ENCODE results near the gene PTPRU.

PTPRU gene

DNA sequence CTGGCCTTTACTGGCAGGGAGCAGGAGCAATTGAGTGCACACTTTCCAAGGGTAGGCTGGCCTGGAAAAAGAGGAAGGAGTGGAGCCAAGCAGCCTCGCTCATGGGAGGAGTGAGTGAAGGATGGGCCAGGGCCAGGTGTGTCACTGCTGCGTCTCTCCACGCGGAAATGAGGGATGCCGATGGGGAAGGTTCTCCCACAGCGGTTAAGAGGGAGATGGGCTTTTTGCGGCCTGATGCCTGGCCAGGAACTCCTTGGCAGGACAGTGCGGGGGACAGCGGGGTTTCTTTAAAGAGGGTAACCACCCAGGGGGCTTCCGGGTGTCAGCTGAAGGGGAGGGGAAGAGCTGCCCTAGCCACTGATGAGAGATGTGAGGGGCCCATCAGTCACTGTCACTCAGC lies 82.4 kb downstream of the PTPRU start:
- Histone ChIP-seq H3K36me3 (ENCODE audit: control insufficient read depth, insufficient read depth, low read length) (peaks cover 40% of the 10 kb centered on the region), H3K4me3 (ENCODE audit: extremely low read depth, insufficient read depth, low read length, poor library complexity, severe bottlenecking) (no peak overlapping the region), H3K9me3 (ENCODE audit: control insufficient read depth, low read length) (no peaks in the 10 kb centered on the region), H3K4me1 (ENCODE audit: control insufficient read depth, insufficient read depth, low read length, poor library complexity, severe bottlenecking) (no peaks in the 10 kb centered on the region), H3K27ac (ENCODE audit: low read depth, low read length, severe bottlenecking) (no peak overlapping the region)
- WGBS, 2 experiments (ENCODE audit: insufficient coverage in 2 of 2) = 85 to 94% methylated on average over 8 to 10 of the region's 10 CpGs

DNA sequence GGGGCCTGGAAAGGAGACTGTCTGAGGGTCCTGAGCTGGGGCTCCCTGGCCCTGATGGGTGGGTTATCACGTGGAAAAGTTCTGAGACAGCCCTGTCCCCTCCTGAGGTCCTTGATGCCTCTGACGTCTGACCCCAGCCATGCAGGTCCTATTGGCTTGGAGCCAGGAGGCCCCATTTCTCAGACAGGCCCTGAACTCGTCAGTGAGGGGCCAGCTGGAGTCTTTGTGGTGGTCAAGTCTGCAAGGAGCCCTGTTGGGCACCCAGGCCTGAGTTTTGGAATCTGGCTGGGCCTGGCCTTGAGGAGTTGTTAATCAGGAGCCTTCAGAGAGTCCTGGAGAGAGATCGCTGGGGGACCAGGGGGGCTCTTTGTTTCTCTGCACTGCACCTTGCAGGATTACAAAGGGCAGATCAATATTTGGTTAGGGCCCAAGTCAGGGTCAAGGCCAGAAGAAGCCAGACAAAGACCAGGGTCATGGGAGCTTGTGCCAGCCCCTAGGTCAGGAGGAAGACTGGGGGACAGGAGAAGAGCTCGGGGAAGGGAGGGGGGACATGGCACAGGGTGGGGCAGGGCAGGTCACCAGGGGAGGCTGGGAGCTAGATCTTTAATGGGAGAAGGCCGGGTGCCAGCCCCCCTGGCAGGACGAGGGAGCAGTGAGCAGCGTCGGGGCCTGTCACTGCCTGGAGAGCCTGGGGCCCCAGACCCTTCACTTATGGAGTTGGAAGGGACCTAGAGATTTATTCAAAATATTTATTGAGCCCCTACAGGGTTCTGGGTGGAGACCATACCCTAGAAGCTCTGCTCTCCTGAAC lies 83.2 kb downstream of the PTPRU start:
- no peaks in the 10 kb centered on the region for H3K4me1 ChIP-seq (ENCODE audit: control insufficient read depth, insufficient read depth, low read length, poor library complexity, severe bottlenecking)
- H3K36me3 ChIP-seq (ENCODE audit: control insufficient read depth, insufficient read depth, low read length) = peaks cover 32% of the 10 kb centered on the region
- no peak overlapping the region for H3K27ac ChIP-seq (ENCODE audit: low read depth, low read length, severe bottlenecking)
- no peaks in the 10 kb centered on the region for H3K9me3 ChIP-seq (ENCODE audit: control insufficient read depth, low read length)
- 89% methylated on average over 8 to 9 of the region's 9 CpGs for WGBS, 2 experiments (ENCODE audit: insufficient coverage in 2 of 2)
- no peak overlapping the region for H3K4me3 ChIP-seq (ENCODE audit: extremely low read depth, insufficient read depth, low read length, poor library complexity, severe bottlenecking)

DNA sequence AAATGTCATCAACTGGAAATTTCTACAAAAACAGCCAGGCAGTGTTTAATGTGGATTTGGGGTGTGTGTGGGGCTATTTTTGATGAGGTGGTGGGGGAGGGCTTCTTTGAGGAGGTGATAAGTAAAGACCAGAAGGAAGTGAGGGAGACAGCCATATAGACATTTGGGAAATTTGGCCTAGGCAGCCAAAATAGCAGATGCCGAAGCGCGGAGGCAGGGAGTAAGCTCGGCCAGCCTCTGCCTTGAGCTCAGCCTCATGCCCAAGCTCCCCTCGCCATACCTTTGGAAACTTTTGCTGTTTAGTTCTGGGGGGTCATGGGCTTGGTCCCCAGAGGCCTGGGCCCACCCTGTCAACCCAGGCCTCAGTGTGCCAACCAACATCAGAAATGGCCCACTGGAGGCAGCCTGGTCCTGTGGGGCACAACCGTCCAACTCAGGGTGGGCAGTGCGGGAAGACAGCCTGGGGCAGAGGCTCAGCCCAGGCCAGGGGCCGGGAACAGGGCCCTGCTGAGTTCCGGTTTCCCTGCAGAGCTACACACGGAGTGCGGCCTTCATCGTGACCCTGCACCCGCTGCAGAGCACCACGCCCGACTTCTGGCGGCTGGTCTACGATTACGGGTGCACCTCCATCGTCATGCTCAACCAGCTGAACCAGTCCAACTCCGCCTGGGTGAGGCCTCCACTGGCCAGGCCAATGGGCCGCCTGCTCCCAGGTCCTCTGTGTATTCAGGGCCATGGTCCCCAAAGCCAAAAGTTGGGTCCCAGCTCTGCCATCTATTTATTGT lies 84.0 kb downstream of the PTPRU start:
- 96 to 97% methylated on average over 19 to 20 of the region's 21 CpGs for WGBS, 2 experiments (ENCODE audit: insufficient coverage in 2 of 2)
- no peaks in the 10 kb centered on the region for H3K4me1 ChIP-seq (ENCODE audit: control insufficient read depth, insufficient read depth, low read length, poor library complexity, severe bottlenecking)
- H3K9me3 ChIP-seq (ENCODE audit: control insufficient read depth, low read length) = no peaks in the 10 kb centered on the region
- H3K36me3 ChIP-seq (ENCODE audit: control insufficient read depth, insufficient read depth, low read length) = peaks cover 28% of the 10 kb centered on the region
- no peak overlapping the region for H3K27ac ChIP-seq (ENCODE audit: low read depth, low read length, severe bottlenecking)
- no peak overlapping the region for H3K4me3 ChIP-seq (ENCODE audit: extremely low read depth, insufficient read depth, low read length, poor library complexity, severe bottlenecking)

DNA sequence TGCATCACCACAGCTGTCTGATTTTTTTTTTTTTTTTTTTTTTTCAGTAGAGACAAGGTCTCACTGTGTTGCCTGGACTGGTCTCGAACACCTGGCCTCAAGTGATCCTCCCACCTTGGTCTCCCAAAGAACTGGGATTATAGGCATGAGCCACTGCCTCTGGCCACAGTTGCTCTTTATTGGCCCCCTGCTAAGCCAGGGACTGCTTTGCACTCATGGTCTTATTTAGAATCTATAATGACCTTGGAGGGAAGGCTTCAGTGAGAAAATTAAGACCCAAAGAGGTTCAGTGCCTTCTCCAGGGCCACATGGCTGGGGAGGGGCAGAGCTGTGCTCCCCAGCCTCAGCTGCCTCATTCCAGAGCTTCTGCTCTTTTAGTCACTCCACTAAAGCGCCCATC lies 84.9 kb downstream of the PTPRU start:
- WGBS, 2 experiments (ENCODE audit: insufficient coverage in 2 of 2) = 100% methylated on average over 1 of the region's 2 CpGs
- no peak overlapping the region for H3K27ac ChIP-seq (ENCODE audit: low read depth, low read length, severe bottlenecking)

DNA sequence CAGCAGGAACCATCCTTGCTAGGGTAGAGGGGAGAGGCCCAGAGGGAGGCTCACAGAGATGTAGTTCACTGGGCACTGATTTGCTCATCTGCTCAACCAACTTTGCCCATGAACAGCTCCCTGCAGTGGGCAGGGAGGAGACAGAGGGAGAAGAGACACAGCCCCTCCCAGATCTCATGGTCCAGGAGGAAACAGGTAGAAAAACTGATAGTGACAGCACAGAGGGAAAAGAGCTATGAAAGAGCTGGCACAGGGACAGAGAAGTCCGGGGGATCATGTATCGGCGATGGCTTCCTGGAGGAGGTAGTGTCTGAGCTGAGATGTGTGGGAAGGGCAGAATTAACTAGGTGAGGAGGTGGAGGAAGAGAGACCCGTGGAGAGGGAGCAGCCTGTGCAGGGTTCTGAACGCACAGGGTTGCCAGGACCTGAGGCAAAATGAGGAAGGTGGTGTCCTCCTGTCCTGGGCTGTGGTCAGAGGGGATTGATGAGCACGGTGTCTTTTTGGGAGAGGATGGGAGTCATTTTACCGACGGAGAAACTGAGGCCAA lies 85.9 kb downstream of the PTPRU start:
- H3K9me3 ChIP-seq (ENCODE audit: control insufficient read depth, low read length) = no peaks in the 10 kb centered on the region
- no peak overlapping the region for H3K4me3 ChIP-seq (ENCODE audit: extremely low read depth, insufficient read depth, low read length, poor library complexity, severe bottlenecking)
- H3K27ac ChIP-seq (ENCODE audit: low read depth, low read length, severe bottlenecking) = no peak overlapping the region
- H3K36me3 ChIP-seq (ENCODE audit: control insufficient read depth, insufficient read depth, low read length) = peaks cover 22% of the 10 kb centered on the region
- 86% methylated on average over 8 of the region's 8 CpGs for WGBS, 2 experiments (ENCODE audit: insufficient coverage in 2 of 2)
- H3K4me1 ChIP-seq (ENCODE audit: control insufficient read depth, insufficient read depth, low read length, poor library complexity, severe bottlenecking) = no peaks in the 10 kb centered on the region

More for the DNA sequence above, 84.9 kb downstream of the PTPRU start:
- Histone ChIP-seq H3K36me3 (ENCODE audit: control insufficient read depth, insufficient read depth, low read length) (peaks cover 24% of the 10 kb centered on the region), H3K9me3 (ENCODE audit: control insufficient read depth, low read length) (no peaks in the 10 kb centered on the region), H3K4me3 (ENCODE audit: extremely low read depth, insufficient read depth, low read length, poor library complexity, severe bottlenecking) (no peak overlapping the region), H3K4me1 (ENCODE audit: control insufficient read depth, insufficient read depth, low read length, poor library complexity, severe bottlenecking) (no peaks in the 10 kb centered on the region)

DNA sequence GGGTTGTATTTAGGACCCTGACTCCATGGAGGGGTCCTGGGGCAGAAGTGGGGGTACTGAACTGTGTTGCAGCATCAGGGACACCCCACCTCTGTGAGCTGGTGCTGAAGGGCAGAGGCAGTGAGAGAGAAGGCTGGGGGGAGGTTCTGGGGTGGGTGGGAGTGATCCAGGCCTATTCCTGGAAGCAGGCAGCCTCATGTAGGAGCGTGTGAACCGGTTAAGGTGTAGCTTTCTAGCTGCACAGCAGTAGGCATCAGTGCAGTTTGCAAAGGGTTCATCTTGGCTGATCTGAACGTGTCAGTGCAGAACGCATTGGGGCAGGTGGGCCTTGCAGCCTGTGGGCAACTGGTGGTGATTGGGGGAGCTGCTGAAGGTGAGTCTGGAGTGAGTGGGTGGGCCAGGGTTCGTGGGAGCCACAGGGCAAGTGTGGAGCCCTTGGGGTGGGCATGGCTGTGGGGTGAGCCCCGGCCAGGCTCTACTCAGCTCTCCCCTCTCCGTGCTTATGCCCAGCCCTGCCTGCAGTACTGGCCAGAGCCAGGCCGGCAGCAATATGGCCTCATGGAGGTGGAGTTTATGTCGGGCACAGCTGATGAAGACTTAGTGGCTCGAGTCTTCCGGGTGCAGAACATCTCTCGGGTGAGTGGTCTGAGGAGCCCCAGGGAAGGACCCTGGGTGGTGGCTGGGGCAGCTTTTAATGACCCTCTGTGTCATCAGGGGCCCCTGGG lies 86.7 kb downstream of the PTPRU start:
- no peaks in the 10 kb centered on the region for H3K4me1 ChIP-seq (ENCODE audit: control insufficient read depth, insufficient read depth, low read length, poor library complexity, severe bottlenecking)
- H3K9me3 ChIP-seq (ENCODE audit: control insufficient read depth, low read length) = no peaks in the 10 kb centered on the region
- no peak overlapping the region for H3K4me3 ChIP-seq (ENCODE audit: extremely low read depth, insufficient read depth, low read length, poor library complexity, severe bottlenecking)
- H3K36me3 ChIP-seq (ENCODE audit: control insufficient read depth, insufficient read depth, low read length) = peaks cover 20% of the 10 kb centered on the region
- 92 to 97% methylated on average over 11 of the region's 12 CpGs for WGBS, 2 experiments (ENCODE audit: insufficient coverage in 2 of 2)
- no peak overlapping the region for H3K27ac ChIP-seq (ENCODE audit: low read depth, low read length, severe bottlenecking)

DNA sequence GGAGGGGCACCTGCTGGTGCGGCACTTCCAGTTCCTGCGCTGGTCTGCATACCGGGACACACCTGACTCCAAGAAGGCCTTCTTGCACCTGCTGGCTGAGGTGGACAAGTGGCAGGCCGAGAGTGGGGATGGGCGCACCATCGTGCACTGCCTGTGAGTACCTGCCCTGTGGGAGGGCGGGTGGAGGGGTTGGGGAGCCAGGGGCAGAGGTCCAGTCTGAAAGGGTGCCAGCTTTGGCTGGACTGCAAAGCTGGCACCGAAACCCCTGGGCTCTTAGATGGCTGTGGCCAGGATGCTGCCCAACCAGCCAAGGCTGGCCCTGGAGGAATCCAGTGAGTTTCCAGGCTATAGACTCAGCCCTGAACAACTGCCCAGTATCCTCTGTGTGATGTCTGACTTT lies 87.3 kb downstream of the PTPRU start:
- Histone ChIP-seq H3K4me3 (ENCODE audit: extremely low read depth, insufficient read depth, low read length, poor library complexity, severe bottlenecking) (no peak overlapping the region), H3K27ac (ENCODE audit: low read depth, low read length, severe bottlenecking) (no peak overlapping the region), H3K4me1 (ENCODE audit: control insufficient read depth, insufficient read depth, low read length, poor library complexity, severe bottlenecking) (no peaks in the 10 kb centered on the region), H3K36me3 (ENCODE audit: control insufficient read depth, insufficient read depth, low read length) (peaks cover 19% of the 10 kb centered on the region), H3K9me3 (ENCODE audit: control insufficient read depth, low read length) (no peaks in the 10 kb centered on the region)
- 93% methylated on average over 8 of the region's 8 CpGs for WGBS, 2 experiments (ENCODE audit: insufficient coverage in 2 of 2)

DNA sequence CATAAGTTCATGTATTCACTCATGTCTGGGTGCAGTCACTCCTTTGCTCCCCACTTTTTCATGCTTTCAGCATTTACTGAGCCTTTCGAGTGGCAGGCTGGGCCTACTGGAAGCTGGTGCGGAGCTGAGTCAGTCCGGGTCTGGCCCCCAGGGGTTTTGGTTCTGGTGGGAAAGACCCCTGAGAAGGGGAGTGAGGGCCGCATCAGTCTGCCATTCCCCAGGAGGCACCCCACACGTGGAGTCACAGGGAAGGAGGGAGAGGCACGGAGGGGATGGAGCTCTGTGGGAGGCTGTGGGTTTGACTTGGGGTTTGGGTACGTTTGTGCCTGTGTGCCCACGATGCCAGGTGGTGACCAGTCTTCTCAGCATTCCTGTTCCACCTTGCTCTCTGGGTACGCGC lies 87.9 kb downstream of the PTPRU start:
- H3K27ac ChIP-seq (ENCODE audit: low read depth, low read length, severe bottlenecking) = no peak overlapping the region
- no peaks in the 10 kb centered on the region for H3K9me3 ChIP-seq (ENCODE audit: control insufficient read depth, low read length)
- peaks cover 15% of the 10 kb centered on the region for H3K36me3 ChIP-seq (ENCODE audit: control insufficient read depth, insufficient read depth, low read length)
- H3K4me3 ChIP-seq (ENCODE audit: extremely low read depth, insufficient read depth, low read length, poor library complexity, severe bottlenecking) = no peak overlapping the region
- H3K4me1 ChIP-seq (ENCODE audit: control insufficient read depth, insufficient read depth, low read length, poor library complexity, severe bottlenecking) = no peaks in the 10 kb centered on the region
- WGBS, 2 experiments (ENCODE audit: insufficient coverage in 2 of 2) = 85 to 89% methylated on average over 7 of the region's 10 CpGs

DNA sequence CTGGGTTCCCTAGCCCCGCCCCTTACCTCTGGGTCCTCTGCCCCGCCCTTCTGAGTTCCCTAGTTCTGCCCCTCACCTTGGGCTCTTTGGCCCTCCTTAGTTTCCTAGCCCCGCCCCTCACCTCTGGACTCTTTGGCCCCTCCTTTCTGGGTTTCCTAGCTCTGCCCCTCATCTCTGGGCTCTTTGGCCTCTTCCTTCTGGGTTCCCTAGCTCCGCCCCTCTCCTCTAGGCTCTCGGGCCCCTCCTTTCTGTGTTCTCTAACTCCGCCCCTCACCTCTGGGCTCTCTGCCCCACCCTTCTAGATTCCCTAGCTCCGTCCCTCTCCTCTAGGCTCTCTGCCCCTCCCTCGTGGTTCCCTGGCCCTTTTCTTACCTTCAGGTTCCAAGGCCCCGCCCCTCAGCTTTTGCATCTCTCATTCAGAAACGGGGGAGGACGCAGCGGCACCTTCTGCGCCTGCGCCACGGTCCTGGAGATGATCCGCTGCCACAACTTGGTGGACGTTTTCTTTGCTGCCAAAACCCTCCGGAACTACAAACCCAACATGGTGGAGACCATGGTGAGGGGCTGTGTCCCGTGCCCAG lies 88.5 kb downstream of the PTPRU start:
- Histone ChIP-seq H3K36me3 (ENCODE audit: control insufficient read depth, insufficient read depth, low read length) (peaks cover 15% of the 10 kb centered on the region), H3K4me3 (ENCODE audit: extremely low read depth, insufficient read depth, low read length, poor library complexity, severe bottlenecking) (no peak overlapping the region), H3K27ac (ENCODE audit: low read depth, low read length, severe bottlenecking) (no peak overlapping the region), H3K4me1 (ENCODE audit: control insufficient read depth, insufficient read depth, low read length, poor library complexity, severe bottlenecking) (no peaks in the 10 kb centered on the region), H3K9me3 (ENCODE audit: control insufficient read depth, low read length) (no peaks in the 10 kb centered on the region)
- WGBS, 2 experiments (ENCODE audit: insufficient coverage in 2 of 2) = 40 to 57% methylated on average over 10 to 16 of the region's 19 CpGs

DNA sequence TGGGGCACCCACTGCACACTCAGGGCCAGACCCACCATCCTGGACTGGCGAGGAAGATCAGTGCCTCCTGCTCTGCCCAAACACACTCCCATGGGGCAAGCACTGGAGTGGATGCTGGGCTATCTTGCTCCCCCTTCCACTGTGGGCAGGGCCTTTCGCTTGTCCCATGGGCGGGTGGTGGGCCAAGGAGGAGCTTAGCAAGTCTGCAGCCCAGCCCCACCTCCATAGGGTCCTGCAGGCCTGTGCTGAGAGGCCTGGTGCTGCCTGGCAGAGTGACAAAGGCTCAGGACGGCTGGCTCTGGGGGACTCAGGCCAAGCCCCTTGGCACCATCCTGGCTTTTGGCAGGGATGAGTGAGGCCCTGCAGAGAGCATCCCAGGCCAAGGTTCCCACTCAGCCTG lies 89.4 kb downstream of the PTPRU start:
- Histone ChIP-seq H3K27ac (ENCODE audit: low read depth, low read length, severe bottlenecking) (no peak overlapping the region), H3K9me3 (ENCODE audit: control insufficient read depth, low read length) (no peaks in the 10 kb centered on the region), H3K4me1 (ENCODE audit: control insufficient read depth, insufficient read depth, low read length, poor library complexity, severe bottlenecking) (no peaks in the 10 kb centered on the region), H3K4me3 (ENCODE audit: extremely low read depth, insufficient read depth, low read length, poor library complexity, severe bottlenecking) (no peak overlapping the region), H3K36me3 (ENCODE audit: control insufficient read depth, insufficient read depth, low read length) (peaks cover 15% of the 10 kb centered on the region)
- 77 to 96% methylated on average over 3 to 4 of the region's 4 CpGs for WGBS, 2 experiments (ENCODE audit: insufficient coverage in 2 of 2)

Measured in mesodermal cell (in vitro differentiated cells).